GM23338 (cell line): Measurements from ENCODE around the gene TMEM74B. TPM values are rescaled to one million over a fixed set of nuclear protein-coding genes. Genes with fewer than 3 reads are reported as not detected.

Source experiments
- ATAC-seq: fragments of 200-7000 bp; cut with Tn5 transposase; 3 replicates; pipeline ENCODE4 v1.9.1; 2020
- DNase-seq: peaks from one replicate; pipeline ENCODE4 v3.0.0-alpha.2; 2015; ENCODE audit warnings: low spot score
- H2AFZ ChIP-seq: fragments of 200-600 bp; sonication (generic); 2 replicates; pipeline ENCODE4 v1.8.0; 2016; ENCODE audit warnings: antibody characterized with exemption, mild to moderate bottlenecking, moderate library complexity
- H3F3A ChIP-seq: fragments of 200-600 bp; sonication (generic); replicated peaks from 2 replicates; pipeline ENCODE4 v1.8.0; 2017; ENCODE audit warnings: antibody characterized with exemption, mixed run types, low read depth
- H3K27ac ChIP-seq: fragments of 200-600 bp; sonication (generic); 2 replicates; pipeline ENCODE4 v1.6.1; 2016; ENCODE audit warnings: low read depth
- H3K27me3 ChIP-seq: fragments of 200-600 bp; sonication (generic); 2 replicates; pipeline ENCODE4 v1.8.0; 2016; ENCODE audit warnings: mild to moderate bottlenecking, mixed run types, moderate library complexity; ENCODE audit not compliant: insufficient read depth
- H3K36me3 ChIP-seq: fragments of 200-600 bp; sonication (generic); 2 replicates; pipeline ENCODE4 v1.8.0; 2016; ENCODE audit warnings: mild to moderate bottlenecking; ENCODE audit not compliant: insufficient read depth
- H3K4me1 ChIP-seq: fragments of 200-600 bp; sonication (generic); 2 replicates; pipeline ENCODE4 v1.8.0; 2016; ENCODE audit warnings: mild to moderate bottlenecking, moderate library complexity; ENCODE audit not compliant: insufficient read depth
- H3K4me2 ChIP-seq: fragments of 200-600 bp; sonication (generic); 2 replicates; pipeline ENCODE4 v1.7.1; 2017; ENCODE audit warnings: mixed run types
- H3K4me3 ChIP-seq: fragments of 200-600 bp; sonication (generic); 2 replicates; pipeline ENCODE4 v1.6.1; 2016; ENCODE audit warnings: mixed run types
- H3K79me2 ChIP-seq: fragments of 200-600 bp; sonication (generic); replicated peaks from 2 replicates; pipeline ENCODE4 v1.8.0; 2017; ENCODE audit warnings: mild to moderate bottlenecking; ENCODE audit not compliant: insufficient read depth
- H3K9me2 ChIP-seq: fragments of 200-600 bp; sonication (generic); 2 replicates; pipeline ENCODE4 v1.8.0; 2017; ENCODE audit not compliant: insufficient read depth
- H4K20me1 ChIP-seq: fragments of 200-600 bp; sonication (generic); replicated peaks from 2 replicates; pipeline ENCODE4 v1.8.0; 2017; ENCODE audit warnings: mild to moderate bottlenecking; ENCODE audit not compliant: insufficient read depth
- H3K27ac Mint-ChIP-seq: 2 replicates; pipeline ENCODE4 v1.8.0; 2020; ENCODE audit warnings: inconsistent platforms, mild to moderate bottlenecking, moderate library complexity, mixed read lengths
- H3K27me3 Mint-ChIP-seq: 3 replicates; pipeline ENCODE4 v1.8.0; 2022; ENCODE audit warnings: low read depth, mild to moderate bottlenecking, moderate library complexity, mixed read lengths, inconsistent platforms; ENCODE audit not compliant: insufficient read depth, poor library complexity
- H3K36me3 Mint-ChIP-seq: 3 replicates; pipeline ENCODE4 v1.8.0; 2021; ENCODE audit warnings: low read depth, mild to moderate bottlenecking, inconsistent platforms, moderate library complexity, mixed read lengths
- H3K4me1 Mint-ChIP-seq: 3 replicates; pipeline ENCODE4 v1.8.0; 2020; ENCODE audit warnings: mild to moderate bottlenecking, inconsistent platforms, mixed read lengths
- H3K4me3 Mint-ChIP-seq: 3 replicates; pipeline ENCODE4 v1.8.0; 2021; ENCODE audit warnings: moderate library complexity, mild to moderate bottlenecking, inconsistent platforms, mixed read lengths
- H3K9me3 Mint-ChIP-seq: 3 replicates; pipeline ENCODE4 v1.8.0; 2020; ENCODE audit warnings: moderate library complexity, mild to moderate bottlenecking, inconsistent platforms, mixed read lengths
- CREB1 ChIP-seq: fragments of 250-450 bp; sonication (Bioruptor Pico); IDR thresholded peaks from 2 replicates; pipeline ENCODE4 v1.5.0; 2020; ENCODE audit warnings: low read depth, mild to moderate bottlenecking, moderate library complexity
- ETS1 ChIP-seq: IDR thresholded peaks from 2 replicates; pipeline ENCODE4 v1.6.1; 2016; ENCODE audit warnings: antibody characterized with exemption
- POLR2AphosphoS5 ChIP-seq: IDR thresholded peaks from 2 replicates; pipeline ENCODE4 v1.6.1; 2016; ENCODE audit warnings: antibody characterized with exemption, low read depth
- STAT1 ChIP-seq: IDR thresholded peaks from one replicate; pipeline ENCODE4 v1.6.1; 2016; ENCODE audit warnings: antibody characterized with exemption; ENCODE audit not compliant: unreplicated experiment
- ZNF114 ChIP-seq: fragments of 250-450 bp; sonication (Bioruptor Pico); IDR thresholded peaks from 2 replicates; pipeline ENCODE4 v1.5.0; 2020; ENCODE audit warnings: mild to moderate bottlenecking, moderate library complexity
- ZNF331 ChIP-seq: fragments of 250-450 bp; sonication (Bioruptor Pico); IDR thresholded peaks from 2 replicates; pipeline ENCODE4 v1.5.0; 2020; ENCODE audit warnings: low read depth, mild to moderate bottlenecking, moderate library complexity
- polyA plus RNA-seq: library from polyadenylated mRNA; unstranded; fragments of >200 nt; fragmentation: Nextera tagmentation; extraction: Ambion mirVana; gene quantifications from 2 replicates; pipeline ENCODE4 v1.2.1, GENCODE V29; 2016
- total RNA-seq: library from RNA; depleted of rRNA; stranded (reverse); fragments of >200 nt; shearing (Covaris generic); gene quantifications from 2 replicates; pipeline ENCODE4 v1.2.3, GENCODE V29; 2014
- TF ChIP-seq, protein P1 (sequence below), 2 experiments: fragments of 200-600 bp in 1 of 2; sonication (generic) in 1 of 2; conservative IDR thresholded peaks; 2 replicates each; pipeline versions ENCODE4 v1.5.1 to v1.6.1; 2016 to 2017; ENCODE audit warnings: antibody characterized with exemption in 2 of 2, low read depth in 2 of 2, mild to moderate bottlenecking in 2 of 2, moderate library complexity in 1 of 2
- TF ChIP-seq, protein P2 (sequence below): IDR thresholded peaks from one replicate; pipeline ENCODE4 v1.6.1; 2018; ENCODE audit warnings: antibody characterized with exemption; ENCODE audit not compliant: unreplicated experiment

The TMEM74B gene
- total and polyA plus RNA-seq, 2 experiments from 2014 or later: 1.0 to 4.8 TPM

DNA sequence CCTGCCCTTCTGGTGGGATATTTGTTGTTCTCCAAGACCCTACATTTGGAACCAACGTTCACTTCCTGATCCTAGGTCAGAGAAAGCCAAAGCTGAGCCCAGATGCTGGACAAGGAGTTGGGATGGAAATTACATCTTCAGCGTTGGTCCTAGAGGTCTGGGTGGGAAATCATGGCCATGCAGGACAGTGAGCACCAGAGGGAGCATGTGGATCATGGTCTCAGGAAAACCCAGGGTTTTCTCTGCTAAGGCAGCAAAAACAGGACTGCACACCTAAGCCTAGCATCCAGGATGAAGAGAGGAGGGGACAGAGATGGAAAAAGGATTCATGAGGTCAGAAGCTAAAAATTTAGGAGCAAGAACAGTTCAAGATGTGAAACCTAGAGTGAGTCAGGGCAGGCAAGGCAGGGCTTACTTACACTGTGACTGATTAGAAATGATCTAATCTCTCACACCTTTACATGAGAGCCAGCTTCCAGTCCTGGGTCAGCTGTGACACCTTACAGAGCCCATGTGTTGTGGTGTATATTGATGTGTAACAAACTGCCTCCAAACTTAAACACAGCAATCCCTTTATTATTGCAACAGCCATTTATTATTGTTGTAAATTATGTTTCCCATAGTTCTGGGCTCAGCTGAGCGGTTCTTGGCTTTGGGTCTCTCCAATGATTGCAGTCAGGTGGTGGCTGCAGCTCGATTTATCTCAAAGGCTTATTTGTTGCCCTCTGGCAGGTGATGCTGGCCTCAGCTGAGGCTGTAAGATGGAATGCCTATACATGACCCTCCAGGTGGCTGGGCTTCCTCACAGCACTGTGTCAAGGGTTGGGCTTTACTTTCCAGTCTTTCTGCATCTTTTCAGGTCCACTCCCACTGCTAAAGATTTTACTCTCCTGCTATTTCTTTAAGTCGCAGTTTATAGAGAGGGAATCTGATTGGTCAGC lies 24.9 kb upstream of the TMEM74B start:
- Mint-ChIP-seq H3K4me3 (no peak overlapping the region), H3K4me1 (peaks cover 13% of the 10 kb centered on the region), H3K9me3 (no peaks in the 10 kb centered on the region), H3K27me3 (no peaks in the 10 kb centered on the region), H3K36me3 (no peaks in the 10 kb centered on the region), H3K27ac (no peak overlapping the region)
- Histone ChIP-seq H2AFZ (no peak overlapping the region), H3K36me3 (no peaks in the 10 kb centered on the region), H3K4me3 (no peak overlapping the region), H3K4me2 (no peak overlapping the region), H3K4me1 (peaks cover 16% of the 10 kb centered on the region), H3F3A (no peaks in the 10 kb centered on the region), H3K79me2 (no peaks in the 10 kb centered on the region), H3K27me3 (no peaks in the 10 kb centered on the region), H3K27ac (no peak overlapping the region), H3K9me2 (no peaks in the 10 kb centered on the region), H4K20me1 (no peaks in the 10 kb centered on the region; the same call in 1 of the 2 replicates)
- peak; percentile 46 for DNase-seq
- ATAC-seq: peak; percentile 22; the same call in 2 of the 3 replicates
- TF ChIP-seq CREB1 (no peak), ZNF331 (CRISPR knock-in tag) (peak; percentile 64)
- TF ChIP-seq, protein P1, sequence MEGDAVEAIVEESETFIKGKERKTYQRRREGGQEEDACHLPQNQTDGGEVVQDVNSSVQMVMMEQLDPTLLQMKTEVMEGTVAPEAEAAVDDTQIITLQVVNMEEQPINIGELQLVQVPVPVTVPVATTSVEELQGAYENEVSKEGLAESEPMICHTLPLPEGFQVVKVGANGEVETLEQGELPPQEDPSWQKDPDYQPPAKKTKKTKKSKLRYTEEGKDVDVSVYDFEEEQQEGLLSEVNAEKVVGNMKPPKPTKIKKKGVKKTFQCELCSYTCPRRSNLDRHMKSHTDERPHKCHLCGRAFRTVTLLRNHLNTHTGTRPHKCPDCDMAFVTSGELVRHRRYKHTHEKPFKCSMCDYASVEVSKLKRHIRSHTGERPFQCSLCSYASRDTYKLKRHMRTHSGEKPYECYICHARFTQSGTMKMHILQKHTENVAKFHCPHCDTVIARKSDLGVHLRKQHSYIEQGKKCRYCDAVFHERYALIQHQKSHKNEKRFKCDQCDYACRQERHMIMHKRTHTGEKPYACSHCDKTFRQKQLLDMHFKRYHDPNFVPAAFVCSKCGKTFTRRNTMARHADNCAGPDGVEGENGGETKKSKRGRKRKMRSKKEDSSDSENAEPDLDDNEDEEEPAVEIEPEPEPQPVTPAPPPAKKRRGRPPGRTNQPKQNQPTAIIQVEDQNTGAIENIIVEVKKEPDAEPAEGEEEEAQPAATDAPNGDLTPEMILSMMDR (conservative IDR thresholded peaks at IDR 0.05; ENCODE audit: low read depth in 2 of 2): peak; percentile 32 to 44

GRCh38 chr20:1207293-1207878 lies 22.6 kb upstream of the TMEM74B start:
- peaks cover 6% of the 10 kb centered on the region for H3K4me1 Mint-ChIP-seq
- Histone ChIP-seq H3K36me3 (no peaks in the 10 kb centered on the region), H2AFZ (peak overlapping the region; percentile 59; the same call in 1 of the 2 replicates), H3K4me2 (no peak overlapping the region), H3K27ac (no peak overlapping the region), H4K20me1 (no peaks in the 10 kb centered on the region; the same call in 1 of the 2 replicates), H3F3A (no peaks in the 10 kb centered on the region), H3K4me3 (no peak overlapping the region), H3K9me2 (no peaks in the 10 kb centered on the region), H3K27me3 (no peaks in the 10 kb centered on the region), H3K4me1 (peaks cover 7% of the 10 kb centered on the region), H3K79me2 (no peaks in the 10 kb centered on the region)
- no peak overlapping the region for H3K27ac Mint-ChIP-seq
- peaks cover 1% of the 10 kb centered on the region for H3K27me3 Mint-ChIP-seq
- H3K4me3 Mint-ChIP-seq: no peak overlapping the region
- no peak for DNase-seq
- ATAC-seq: no peak
- H3K9me3 Mint-ChIP-seq: no peaks in the 10 kb centered on the region
- no peak for TF ChIP-seq POLR2AphosphoS5
- no peak for TF ChIP-seq ETS1
- TF ChIP-seq, protein P1 (conservative IDR thresholded peaks at IDR 0.05; ENCODE audit: low read depth in 2 of 2): no peak
- TF ChIP-seq CREB1: no peak
- TF ChIP-seq, protein P2, sequence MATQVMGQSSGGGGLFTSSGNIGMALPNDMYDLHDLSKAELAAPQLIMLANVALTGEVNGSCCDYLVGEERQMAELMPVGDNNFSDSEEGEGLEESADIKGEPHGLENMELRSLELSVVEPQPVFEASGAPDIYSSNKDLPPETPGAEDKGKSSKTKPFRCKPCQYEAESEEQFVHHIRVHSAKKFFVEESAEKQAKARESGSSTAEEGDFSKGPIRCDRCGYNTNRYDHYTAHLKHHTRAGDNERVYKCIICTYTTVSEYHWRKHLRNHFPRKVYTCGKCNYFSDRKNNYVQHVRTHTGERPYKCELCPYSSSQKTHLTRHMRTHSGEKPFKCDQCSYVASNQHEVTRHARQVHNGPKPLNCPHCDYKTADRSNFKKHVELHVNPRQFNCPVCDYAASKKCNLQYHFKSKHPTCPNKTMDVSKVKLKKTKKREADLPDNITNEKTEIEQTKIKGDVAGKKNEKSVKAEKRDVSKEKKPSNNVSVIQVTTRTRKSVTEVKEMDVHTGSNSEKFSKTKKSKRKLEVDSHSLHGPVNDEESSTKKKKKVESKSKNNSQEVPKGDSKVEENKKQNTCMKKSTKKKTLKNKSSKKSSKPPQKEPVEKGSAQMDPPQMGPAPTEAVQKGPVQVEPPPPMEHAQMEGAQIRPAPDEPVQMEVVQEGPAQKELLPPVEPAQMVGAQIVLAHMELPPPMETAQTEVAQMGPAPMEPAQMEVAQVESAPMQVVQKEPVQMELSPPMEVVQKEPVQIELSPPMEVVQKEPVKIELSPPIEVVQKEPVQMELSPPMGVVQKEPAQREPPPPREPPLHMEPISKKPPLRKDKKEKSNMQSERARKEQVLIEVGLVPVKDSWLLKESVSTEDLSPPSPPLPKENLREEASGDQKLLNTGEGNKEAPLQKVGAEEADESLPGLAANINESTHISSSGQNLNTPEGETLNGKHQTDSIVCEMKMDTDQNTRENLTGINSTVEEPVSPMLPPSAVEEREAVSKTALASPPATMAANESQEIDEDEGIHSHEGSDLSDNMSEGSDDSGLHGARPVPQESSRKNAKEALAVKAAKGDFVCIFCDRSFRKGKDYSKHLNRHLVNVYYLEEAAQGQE: no peak
- TF ChIP-seq ZNF114: no peak
- TF ChIP-seq STAT1: no peak
- H3K36me3 Mint-ChIP-seq: no peaks in the 10 kb centered on the region
